Measurements from ENCODE around the gene ATG101.

The ATG101 gene

DNA sequence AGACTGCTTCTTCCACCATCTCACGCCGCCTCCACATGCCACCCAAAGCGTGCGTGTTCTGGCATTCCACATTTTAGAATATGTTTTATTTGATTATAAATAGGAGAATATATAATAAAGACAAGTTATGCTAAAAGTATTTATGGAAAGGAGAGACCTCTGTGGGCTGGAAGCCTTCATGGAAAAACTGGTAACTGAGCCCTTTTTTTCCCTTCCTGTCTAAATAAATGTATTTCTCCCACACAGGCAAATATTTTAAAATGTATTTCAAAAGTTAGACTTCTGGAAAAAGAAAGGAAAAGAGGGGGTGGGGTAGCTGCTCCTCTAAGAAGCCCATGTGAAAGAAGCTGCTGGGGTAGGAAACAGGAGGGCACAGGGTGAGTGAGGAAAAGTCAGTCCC, 34.6 kb upstream of the ATG101 start:
- H3K4me3 ChIP-seq (ENCODE audit: low read length), result no peak overlapping the region
- no peak for TF ChIP-seq ZNF274 (IDR thresholded peaks at IDR 0.05; ENCODE audit: low read depth, low read length)

DNA sequence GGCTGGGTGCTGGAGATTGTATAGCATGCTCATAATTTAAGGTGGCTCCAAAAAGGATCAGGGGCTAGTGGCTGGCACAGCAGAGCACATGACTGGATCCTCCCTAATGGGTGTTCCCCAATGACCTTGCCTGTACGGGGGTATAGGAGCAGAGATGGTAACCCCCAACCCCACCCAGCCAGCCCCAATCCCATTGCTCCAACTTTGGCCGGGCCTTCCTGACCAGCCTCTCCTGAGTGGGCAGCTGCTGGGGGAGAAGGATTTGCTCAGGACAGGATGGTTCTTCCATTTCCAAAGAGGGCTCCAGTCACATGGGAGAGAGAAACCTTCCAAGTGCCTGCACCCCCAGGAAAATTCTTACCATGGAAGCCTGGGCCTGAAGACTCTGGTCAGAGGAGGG, 33.9 kb upstream of the ATG101 start:
- no peak for TF ChIP-seq ZNF274 (IDR thresholded peaks at IDR 0.05; ENCODE audit: low read depth, low read length)

DNA sequence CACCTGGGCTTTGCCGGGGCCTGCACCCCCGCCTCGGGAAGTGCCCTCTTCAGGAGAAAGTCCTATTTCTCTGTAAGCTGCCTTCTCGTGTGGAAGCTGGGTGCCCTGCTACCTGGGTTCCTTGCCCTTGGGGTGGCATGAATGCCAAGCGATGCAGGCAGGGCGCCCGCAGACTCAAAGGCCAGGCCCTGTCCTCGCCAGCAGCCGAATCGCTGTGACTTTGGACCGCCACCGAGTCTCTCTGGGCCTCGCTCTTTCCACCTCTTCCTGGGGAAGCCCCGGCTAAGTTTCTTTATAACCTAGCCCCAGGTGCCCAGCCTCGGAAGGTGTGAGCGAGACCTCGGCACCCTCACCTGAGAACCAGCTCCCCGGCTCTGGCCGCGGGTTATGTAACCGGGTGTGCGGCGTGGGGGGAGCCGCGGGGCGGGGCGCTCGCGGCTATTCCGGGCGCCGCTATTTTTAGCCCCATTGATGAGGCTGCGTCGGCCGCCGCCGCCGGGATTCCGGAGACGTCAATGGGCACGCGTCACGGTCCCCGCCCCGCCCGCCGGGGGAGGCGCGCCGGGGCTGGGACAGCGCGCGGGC, 33.1 kb upstream of the ATG101 start:
- peak overlapping the region; percentile 35; the same call in 1 of the 2 replicates for H3K4me3 ChIP-seq (ENCODE audit: low read length)
- TF ChIP-seq ZNF274 (IDR thresholded peaks at IDR 0.05; ENCODE audit: low read depth, low read length), result no peak

More for the DNA sequence above, 33.9 kb upstream of the ATG101 start:
- H3K4me3 ChIP-seq (ENCODE audit: low read length), result no peak overlapping the region

DNA sequence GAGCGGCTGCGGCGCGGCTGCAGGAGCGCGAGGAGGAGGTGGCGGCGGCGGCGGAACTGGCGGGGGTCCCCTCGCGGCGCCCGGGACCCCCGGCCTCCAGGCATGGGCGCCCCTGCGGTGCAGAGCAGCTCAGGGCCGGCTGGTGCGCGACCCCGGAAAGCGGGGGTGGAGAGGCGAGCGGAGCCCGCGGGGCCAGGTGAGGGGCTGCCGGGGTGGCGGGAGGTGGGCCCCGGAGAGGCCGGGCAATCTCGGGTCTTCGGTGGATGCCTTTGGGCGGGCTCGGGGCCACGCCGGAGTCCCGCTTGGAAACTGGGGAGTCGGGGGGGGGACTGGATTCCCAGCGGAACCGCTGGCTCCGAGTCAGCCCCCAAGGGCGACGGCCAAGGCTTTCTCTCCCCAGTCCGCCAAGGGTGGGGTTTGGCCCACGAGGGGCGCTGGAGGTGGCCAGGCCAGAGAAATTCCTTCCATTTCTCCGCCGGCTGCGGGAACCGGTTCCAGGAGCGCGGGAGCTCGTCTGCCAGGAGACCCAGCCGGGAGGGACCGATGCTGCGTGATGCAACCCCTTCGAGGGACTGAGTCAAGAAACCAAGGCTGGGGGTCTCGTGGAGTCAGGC, 32.4 kb upstream of the ATG101 start:
- peak overlapping the region; percentile 42; the same call in 1 of the 2 replicates for H3K4me3 ChIP-seq (ENCODE audit: low read length)
- no peak for TF ChIP-seq ZNF274 (IDR thresholded peaks at IDR 0.05; ENCODE audit: low read depth, low read length)

DNA sequence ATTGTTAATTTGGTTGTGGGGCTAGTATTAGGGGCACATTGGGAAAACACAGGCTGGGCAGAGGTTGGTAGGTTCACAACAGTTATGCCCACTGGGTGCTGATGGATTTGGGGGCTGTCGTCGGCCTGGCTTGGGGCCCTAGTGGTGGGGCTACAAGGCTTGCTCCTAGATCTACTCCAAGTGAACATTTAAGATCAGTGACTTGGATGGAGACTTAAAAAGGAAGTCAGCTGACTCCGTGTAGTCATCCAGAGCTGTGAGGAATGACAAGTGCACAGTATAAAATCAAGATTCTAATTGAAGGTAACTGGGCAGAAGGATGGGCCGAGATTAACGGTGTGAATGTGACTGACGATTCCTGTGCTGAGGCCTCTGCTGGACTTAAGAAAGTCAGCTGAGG, 31.3 kb upstream of the ATG101 start:
- TF ChIP-seq ZNF274 (IDR thresholded peaks at IDR 0.05; ENCODE audit: low read depth, low read length), result no peak
- no peak overlapping the region for H3K4me3 ChIP-seq (ENCODE audit: low read length)

DNA sequence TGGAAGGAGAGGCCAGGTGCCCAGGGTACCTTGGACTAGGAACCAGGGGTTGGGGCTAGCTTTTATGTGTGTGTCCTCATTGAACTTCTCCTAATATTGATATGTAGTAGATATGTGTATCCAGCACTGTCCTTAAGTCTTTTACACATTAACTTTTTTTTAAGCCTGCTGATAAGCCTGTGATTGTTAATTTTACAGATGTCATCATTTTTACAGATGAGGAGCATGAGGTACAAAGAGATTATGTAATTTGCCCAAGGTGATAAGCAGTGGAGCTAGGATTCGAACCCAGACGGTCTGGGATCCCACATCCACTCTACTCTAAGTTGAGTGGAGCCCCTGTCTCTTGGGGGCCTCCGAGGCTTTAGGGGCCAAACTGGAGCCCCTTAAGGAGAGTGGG, 28.7 kb upstream of the ATG101 start:
- TF ChIP-seq ZNF274 (IDR thresholded peaks at IDR 0.05; ENCODE audit: low read depth, low read length), result no peak
- H3K4me3 ChIP-seq (ENCODE audit: low read length), result no peak overlapping the region

DNA sequence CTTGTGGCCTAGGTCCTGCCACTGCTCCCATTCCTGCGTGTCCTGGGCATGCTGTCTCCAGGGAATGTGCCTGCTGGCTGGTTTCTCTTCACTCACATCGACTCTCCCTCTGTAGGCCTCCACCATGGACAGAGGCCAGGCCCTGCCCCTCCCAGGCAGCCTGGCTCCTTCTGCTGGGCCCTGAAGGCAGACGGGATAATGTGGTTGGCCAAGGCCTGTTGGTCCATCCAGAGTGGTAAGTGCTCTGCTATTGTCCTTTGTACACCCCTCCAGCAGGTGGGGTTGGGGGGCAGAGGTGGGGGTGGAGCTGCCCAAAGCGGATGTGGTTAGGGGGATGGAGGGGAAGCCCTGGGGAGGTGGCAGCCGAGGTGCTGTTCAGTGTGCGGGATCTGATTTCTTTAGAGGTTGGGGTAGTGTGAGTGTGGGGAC, 28.1 kb upstream of the ATG101 start:
- TF ChIP-seq ZNF274 (IDR thresholded peaks at IDR 0.05; ENCODE audit: low read depth, low read length), result no peak
- no peak overlapping the region for H3K4me3 ChIP-seq (ENCODE audit: low read length)

DNA sequence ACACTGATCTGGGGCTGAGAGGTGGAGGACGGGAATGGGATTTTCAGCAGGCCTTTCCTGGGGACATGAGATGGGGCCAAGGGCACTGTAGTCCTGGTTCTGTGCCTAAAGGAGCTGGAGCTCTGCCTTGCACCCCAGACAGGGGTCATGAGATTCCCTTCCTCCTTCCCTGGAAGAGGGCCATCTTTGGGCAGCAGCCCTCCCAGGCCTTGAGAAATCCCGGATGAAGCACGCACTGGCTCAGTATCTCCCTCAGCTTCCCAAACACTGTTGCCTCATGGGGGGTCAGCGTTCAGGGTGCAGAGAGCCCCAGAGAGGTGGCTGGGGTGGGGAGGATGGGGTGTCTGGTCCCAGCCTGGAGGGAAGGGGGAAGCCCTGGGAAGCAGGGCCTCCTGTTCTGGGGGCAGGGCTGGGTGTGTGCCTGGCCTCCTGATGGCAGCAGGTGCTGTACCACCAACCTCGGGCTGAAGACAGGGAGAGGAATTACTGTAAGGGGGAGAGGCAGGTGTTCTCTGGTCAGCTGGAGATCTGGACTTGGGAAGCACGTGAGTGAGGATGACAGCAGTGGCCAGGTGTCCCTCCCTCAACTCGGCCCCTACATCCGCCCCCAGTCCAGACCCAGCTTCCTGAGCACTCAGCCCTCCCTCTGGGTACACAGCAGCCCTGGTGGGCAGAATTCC, 26.9 kb upstream of the ATG101 start:
- H3K4me3 ChIP-seq (ENCODE audit: low read length), result no peak overlapping the region
- no peak for TF ChIP-seq ZNF274 (IDR thresholded peaks at IDR 0.05; ENCODE audit: low read depth, low read length)

DNA sequence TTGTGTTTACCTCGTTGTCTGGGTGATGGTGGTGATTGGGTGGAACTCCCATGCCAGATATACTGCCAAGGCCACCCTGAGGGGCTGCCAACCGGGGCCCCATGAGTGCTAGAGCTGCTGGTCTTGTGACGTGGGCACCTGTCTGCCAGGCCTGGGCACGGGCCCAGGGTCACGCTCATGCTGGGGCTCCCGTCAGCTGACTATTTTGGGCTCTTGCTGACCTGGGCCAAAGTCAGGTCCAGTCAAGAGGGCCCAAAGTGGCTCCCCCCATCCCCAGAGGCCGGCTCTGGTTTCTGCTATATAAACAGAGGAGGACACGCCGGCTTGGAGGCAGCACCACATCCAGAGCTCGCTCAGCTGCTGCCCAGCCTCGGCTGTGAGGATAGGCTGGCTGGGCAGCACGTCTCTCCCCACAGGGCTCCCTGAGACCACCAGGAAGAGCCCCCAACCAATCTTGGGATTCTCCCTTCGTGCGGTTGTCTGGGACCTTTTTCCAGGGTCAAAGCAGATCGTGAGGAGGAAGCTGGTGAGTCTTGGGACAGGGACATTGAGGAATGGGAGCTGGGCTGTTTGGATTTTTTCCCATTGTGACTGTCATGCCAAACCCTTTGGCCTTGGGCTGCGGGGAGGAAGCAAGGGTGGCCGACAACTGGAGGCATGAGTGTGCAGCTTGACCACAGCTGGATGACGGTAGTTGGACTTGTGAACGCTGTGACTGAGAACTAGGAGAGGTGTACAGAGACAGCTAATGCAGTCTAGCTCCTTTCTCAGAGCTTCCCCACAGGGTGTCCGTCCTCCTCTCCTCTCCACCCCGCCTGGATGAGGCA, 26.2 kb upstream of the ATG101 start:
- H3K4me3 ChIP-seq (ENCODE audit: low read length), result no peak overlapping the region
- no peak for TF ChIP-seq ZNF274 (IDR thresholded peaks at IDR 0.05; ENCODE audit: low read depth, low read length)

DNA sequence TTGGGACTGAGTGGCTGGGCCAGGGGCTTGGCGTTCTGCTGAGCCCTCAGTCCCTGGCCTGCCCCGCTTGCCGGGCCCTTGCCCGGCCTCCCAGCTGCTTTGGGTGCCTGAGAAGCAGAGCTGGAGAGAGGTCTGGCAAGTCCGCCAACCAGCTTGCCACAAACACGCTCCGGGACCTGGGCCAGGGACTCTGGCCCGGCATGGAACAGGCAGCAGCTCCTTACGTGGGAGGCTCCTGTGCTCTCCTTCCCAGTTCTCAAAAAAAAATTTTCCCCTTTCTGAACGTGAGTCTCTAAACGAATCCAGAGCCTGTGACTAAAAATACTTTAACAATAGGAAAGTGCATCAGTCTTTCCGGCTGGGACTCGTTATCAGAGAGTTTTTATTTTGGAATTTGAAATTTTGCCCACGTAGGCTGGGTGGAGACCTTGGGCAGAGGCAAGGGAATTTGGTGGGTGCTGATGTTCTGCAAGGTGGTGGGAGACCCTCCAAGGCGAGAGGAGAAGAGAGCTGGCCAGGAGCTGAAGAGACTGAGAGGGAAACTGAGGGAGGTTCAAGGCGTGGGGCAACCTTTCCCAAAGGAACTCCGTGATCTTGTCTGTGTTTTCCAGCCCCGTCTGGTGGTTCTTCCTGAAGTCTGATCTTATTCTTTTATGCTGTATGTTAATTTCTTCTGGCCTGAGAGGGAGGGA, 25.3 kb upstream of the ATG101 start:
- TF ChIP-seq ZNF274 (IDR thresholded peaks at IDR 0.05; ENCODE audit: low read depth, low read length), result no peak
- no peak overlapping the region for H3K4me3 ChIP-seq (ENCODE audit: low read length)

DNA sequence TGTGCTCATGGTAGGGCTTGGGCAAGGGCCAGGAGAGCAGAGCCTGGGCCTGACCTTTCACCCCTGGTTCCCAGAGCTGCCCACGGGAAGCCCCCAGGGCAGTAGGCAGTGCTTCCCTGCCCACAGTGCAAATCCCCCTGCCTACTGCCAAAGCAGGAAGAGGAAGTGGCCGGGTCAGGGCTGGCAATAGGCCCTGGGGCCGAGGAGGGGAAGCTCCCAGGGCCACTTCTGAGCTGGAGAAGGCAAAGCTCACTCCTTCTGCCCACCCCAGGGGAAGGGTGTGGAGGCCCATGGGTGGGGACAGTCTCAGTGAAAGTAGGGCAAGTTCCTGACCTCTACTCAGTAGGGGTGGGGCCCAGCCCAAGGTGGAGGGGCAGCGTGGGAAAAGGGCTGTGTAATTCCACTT, 24.0 kb upstream of the ATG101 start:
- no peak overlapping the region for H3K4me3 ChIP-seq (ENCODE audit: low read length)
- no peak for TF ChIP-seq ZNF274 (IDR thresholded peaks at IDR 0.05; ENCODE audit: low read depth, low read length)

DNA sequence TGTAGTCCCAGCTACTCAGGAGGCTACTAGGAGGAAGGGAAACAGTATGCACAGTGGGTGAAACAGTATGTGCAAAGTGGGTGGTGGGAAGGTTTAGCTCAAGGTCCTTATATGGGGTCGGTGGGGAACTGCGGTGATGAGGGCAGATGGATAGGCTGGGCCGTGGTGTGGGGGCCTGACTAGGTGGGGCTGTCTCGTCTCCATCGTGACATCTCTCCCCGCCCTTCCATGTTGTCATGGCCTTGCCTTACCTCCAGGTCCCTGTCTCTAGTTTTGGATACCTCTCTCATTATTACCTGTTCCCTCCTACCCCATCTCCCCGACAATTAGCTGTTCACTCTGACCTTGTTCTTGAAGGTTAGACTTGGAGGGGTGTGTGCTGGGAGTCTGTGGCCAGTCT, 22.9 kb upstream of the ATG101 start:
- no peak overlapping the region for H3K4me3 ChIP-seq (ENCODE audit: low read length)
- no peak for TF ChIP-seq ZNF274 (IDR thresholded peaks at IDR 0.05; ENCODE audit: low read depth, low read length)

DNA sequence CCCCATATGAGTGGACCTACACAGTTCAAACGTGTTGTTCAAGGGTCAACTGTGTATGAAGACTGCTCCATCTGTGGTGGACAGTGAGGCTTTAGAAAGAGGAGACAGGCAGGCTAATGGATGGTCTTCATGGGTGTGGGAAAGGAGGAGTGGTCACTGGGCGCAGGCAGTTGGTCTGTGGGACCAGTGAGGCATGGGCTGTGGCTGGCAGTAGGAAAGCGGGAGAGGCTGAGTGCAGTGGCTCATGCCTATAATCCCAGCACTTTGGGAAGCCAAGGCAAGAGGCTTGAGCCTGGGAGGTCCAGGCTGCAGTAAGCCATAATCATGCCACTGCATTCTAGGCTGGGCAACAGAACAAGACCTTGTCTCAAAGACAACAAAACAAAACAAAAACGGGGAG, 20.5 kb upstream of the ATG101 start:
- TF ChIP-seq ZNF274 (IDR thresholded peaks at IDR 0.05; ENCODE audit: low read depth, low read length), result no peak
- H3K4me3 ChIP-seq (ENCODE audit: low read length), result no peak overlapping the region

DNA sequence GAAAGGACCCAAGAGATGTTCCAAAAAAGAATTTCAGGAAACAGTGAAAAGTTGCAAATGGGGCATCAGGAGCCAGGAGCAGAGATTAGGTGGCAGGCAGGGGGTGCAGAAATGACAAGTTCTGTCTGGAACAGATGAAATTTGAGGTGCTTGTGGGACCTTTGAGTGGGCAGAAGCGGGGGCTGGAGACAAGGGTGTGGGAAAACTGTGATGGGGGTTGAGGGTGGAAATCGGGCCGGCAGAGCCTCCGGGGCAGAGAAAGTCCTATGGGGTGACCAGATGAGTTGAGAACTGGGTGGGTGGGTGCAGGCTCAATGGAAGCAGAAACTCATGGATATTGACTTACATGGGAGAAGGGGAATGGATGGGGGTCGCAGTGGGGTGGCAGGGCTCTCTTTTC, 20.1 kb upstream of the ATG101 start:
- TF ChIP-seq ZNF274 (IDR thresholded peaks at IDR 0.05; ENCODE audit: low read depth, low read length), result no peak
- H3K4me3 ChIP-seq (ENCODE audit: low read length), result no peak overlapping the region
